Panc1 (cell line): Measurements from ENCODE around the gene CHMP1A. TPM values are rescaled to one million over a fixed set of nuclear protein-coding genes. Genes with fewer than 3 reads are reported as not detected.
"Not testable (repeated sequence)": the region's sequence is repeated elsewhere in the genome, so short reads cannot be mapped to it uniquely, and the experiment has no call there.

ENCODE experiments used
- ATAC-seq: fragments of 200-7000 bp; cut with Tn5 transposase; 2 replicates; pipeline ENCODE4 v1.9.1; 2020; ENCODE audit warnings: mild to moderate bottlenecking, moderate library complexity
- BruUV-seq: library from RNA; stranded (reverse); fragments of 400-500 nt; replicated peaks from 2 replicates; lab custom pipeline; 2021; lab: Mats Ljungman, UMichigan
- CTCF ChIA-PET: fragments of 300-600 bp; sonication (Branson Sonifier 250); formaldehyde crosslinking; loops from one replicate; lab custom pipeline; 2022; ENCODE audit warnings: antibody characterized with exemption; lab: Charles Lee
- POLR2A ChIA-PET: fragments of 300-600 bp; sonication (Branson Sonifier 250); formaldehyde crosslinking; loops from one replicate; lab custom pipeline; 2022; ENCODE audit warnings: antibody characterized with exemption; lab: Charles Lee
- DNase-seq: peaks from one replicate; pipeline ENCODE4 v3.0.0-alpha.2; 2010; ENCODE audit warnings: low read depth, low spot score
- H3K27ac ChIP-seq: 2 replicates; pipeline ENCODE4 v1.5.1; 2011; ENCODE audit warnings: mild to moderate bottlenecking, low read length, inconsistent platforms
- H3K27me3 ChIP-seq: fragments of 200-500 bp; sonication (Bioruptor generic); 2 replicates; pipeline ENCODE4 v1.6.0; 2014; ENCODE audit warnings: low read length, inconsistent platforms; ENCODE audit not compliant: control insufficient read depth, insufficient read depth
- H3K36me3 ChIP-seq: fragments of 200-500 bp; sonication (Bioruptor generic); 2 replicates; pipeline ENCODE4 v1.5.1; 2014; ENCODE audit warnings: inconsistent platforms, mild to moderate bottlenecking, low read length, moderate library complexity; ENCODE audit not compliant: control insufficient read depth, insufficient read depth
- H3K4me1 ChIP-seq: 2 replicates; pipeline ENCODE4 v1.5.1; 2011; ENCODE audit warnings: inconsistent platforms, mild to moderate bottlenecking, low read length, moderate library complexity; ENCODE audit not compliant: control insufficient read depth, insufficient read depth
- H3K4me3 ChIP-seq, 2 experiments: 2 replicates each; pipeline ENCODE4 v1.5.1; 2011 to 2012; ENCODE audit warnings: low read depth in 2 of 2, low read length in 2 of 2, mild to moderate bottlenecking in 2 of 2, inconsistent platforms in 1 of 2, moderate library complexity in 1 of 2
- H3K9me3 ChIP-seq: fragments of 200-500 bp; sonication (Bioruptor generic); 2 replicates; pipeline ENCODE4 v1.5.1; 2014; ENCODE audit warnings: low read depth, mild to moderate bottlenecking, inconsistent platforms, low read length, moderate library complexity; ENCODE audit not compliant: control insufficient read depth, insufficient read depth
- CTCF ChIP-seq: fragments of 450-650 bp; IDR thresholded peaks from 2 replicates; pipeline ENCODE4 v1.5.1; 2017; ENCODE audit warnings: mild to moderate bottlenecking
- POLR2AphosphoS5 ChIP-seq: IDR thresholded peaks from 2 replicates; pipeline ENCODE4 v1.6.1; 2012; ENCODE audit warnings: mild to moderate bottlenecking, low read depth, low read length, moderate library complexity
- SIN3A ChIP-seq: IDR thresholded peaks from 2 replicates; pipeline ENCODE4 v1.6.1; 2012; ENCODE audit warnings: low read depth, mild to moderate bottlenecking, low read length, moderate library complexity, borderline replicate concordance; ENCODE audit not compliant: insufficient read depth
- TCF7L2 ChIP-seq: IDR thresholded peaks from 2 replicates; pipeline ENCODE4 v1.6.1; 2011; ENCODE audit warnings: mild to moderate bottlenecking, low read depth, low read length, inconsistent platforms
- in situ Hi-C: cut with HindIII; loops from 2 replicates; pipeline ENCODE4 v1.10.0; 2016; ENCODE audit warnings: low sequenced_read_pairs, low pct_unique_long_range_greater_than_20kb
- intact Hi-C: fragments of 100-400 bp; cut with micrococcal nuclease; formaldehyde crosslinking; loops from one replicate; pipeline ENCODE4 v1.10.0; 2022; ENCODE audit not compliant: unreplicated experiment
- total RNA-seq: library from RNA; stranded (reverse); gene quantifications from one replicate; pipeline ENCODE4 v1.2.1, GENCODE V29; 2021; ENCODE audit not compliant: unreplicated experiment
- TF ChIP-seq, protein P1 (sequence below), 2 experiments: IDR thresholded peaks; 2 replicates each; pipeline ENCODE4 v1.6.1; 2011 to 2012; ENCODE audit warnings: low read depth in 2 of 2, control low read depth in 1 of 2, low read length in 1 of 2, mild to moderate bottlenecking in 1 of 2, moderate library complexity in 1 of 2; ENCODE audit not compliant: insufficient read depth in 1 of 2

CHMP1A gene
- total RNA-seq, 1 experiment from 2014 or later: 98.0 TPM

GRCh38 chr16:89695086-89695874, 37.8 kb upstream of the CHMP1A start:
- no peak overlapping the region for H3K4me3 ChIP-seq
- DNase-seq (no peak), ATAC-seq (peak; percentile 15)
- intact Hi-C loops (no loop called here), in situ Hi-C loops (no loop called here)
- no peaks in the 10 kb centered on the region; the same call in 1 of the 2 replicates for H3K4me1 ChIP-seq
- TF ChIP-seq TCF7L2 (no peak), CTCF (no peak)
- no TSS peak for BruUV-seq
- POLR2A ChIA-PET: interaction anchor here (0.5 kb wide), 1 partner anchor 1220 kb away, joined by 3 read pairs; no protein-coding TSS in a partner anchor
- CTCF ChIA-PET: interaction anchor here (0.7 kb wide), 1 partner anchor 51 kb away, joined by 3 read pairs; no protein-coding TSS in a partner anchor
- H3K27me3 ChIP-seq: no peaks in the 10 kb centered on the region
- no peaks in the 10 kb centered on the region for H3K9me3 ChIP-seq
- H3K36me3 ChIP-seq: no peaks in the 10 kb centered on the region
- no peak overlapping the region for H3K27ac ChIP-seq

DNA sequence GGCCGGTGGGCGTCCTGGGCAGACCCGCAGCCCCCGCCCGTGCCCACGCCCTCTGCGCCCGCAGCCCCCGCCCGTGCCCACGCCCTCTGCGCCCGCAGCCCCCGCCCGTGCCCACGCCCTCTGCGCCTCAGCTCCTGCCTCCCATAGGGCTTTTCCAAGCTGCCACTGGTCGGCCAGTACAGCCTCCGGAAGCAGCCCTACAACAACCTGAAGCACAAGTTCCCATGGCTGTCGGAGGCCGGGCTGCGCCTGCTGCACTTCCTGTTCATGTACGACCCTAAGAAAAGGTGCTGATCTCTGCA, 37.2 kb upstream of the CHMP1A start:
- ATAC-seq, intact Hi-C loops, in situ Hi-C loops: not testable (repeated sequence)

GRCh38 chr16:89693931-89694783, 36.6 kb upstream of the CHMP1A start:
- Histone ChIP-seq H3K9me3 (no peaks in the 10 kb centered on the region), H3K4me1 (no peaks in the 10 kb centered on the region; the same call in 1 of the 2 replicates), H3K36me3 (no peaks in the 10 kb centered on the region), H3K4me3 (no peak overlapping the region), H3K27me3 (no peaks in the 10 kb centered on the region), H3K27ac (no peak overlapping the region)
- CTCF ChIA-PET: no interaction called here
- BruUV-seq: no TSS peak
- intact Hi-C loops (no loop called here), in situ Hi-C loops (no loop called here)
- DNase-seq (no peak), ATAC-seq (no peak)
- POLR2A ChIA-PET: interaction anchor here (0.5 kb wide), 1 partner anchor 1219 kb away, joined by 3 read pairs; no protein-coding TSS in a partner anchor
- TF ChIP-seq CTCF: no peak
- TF ChIP-seq TCF7L2: no peak
- TF ChIP-seq, protein P1, sequence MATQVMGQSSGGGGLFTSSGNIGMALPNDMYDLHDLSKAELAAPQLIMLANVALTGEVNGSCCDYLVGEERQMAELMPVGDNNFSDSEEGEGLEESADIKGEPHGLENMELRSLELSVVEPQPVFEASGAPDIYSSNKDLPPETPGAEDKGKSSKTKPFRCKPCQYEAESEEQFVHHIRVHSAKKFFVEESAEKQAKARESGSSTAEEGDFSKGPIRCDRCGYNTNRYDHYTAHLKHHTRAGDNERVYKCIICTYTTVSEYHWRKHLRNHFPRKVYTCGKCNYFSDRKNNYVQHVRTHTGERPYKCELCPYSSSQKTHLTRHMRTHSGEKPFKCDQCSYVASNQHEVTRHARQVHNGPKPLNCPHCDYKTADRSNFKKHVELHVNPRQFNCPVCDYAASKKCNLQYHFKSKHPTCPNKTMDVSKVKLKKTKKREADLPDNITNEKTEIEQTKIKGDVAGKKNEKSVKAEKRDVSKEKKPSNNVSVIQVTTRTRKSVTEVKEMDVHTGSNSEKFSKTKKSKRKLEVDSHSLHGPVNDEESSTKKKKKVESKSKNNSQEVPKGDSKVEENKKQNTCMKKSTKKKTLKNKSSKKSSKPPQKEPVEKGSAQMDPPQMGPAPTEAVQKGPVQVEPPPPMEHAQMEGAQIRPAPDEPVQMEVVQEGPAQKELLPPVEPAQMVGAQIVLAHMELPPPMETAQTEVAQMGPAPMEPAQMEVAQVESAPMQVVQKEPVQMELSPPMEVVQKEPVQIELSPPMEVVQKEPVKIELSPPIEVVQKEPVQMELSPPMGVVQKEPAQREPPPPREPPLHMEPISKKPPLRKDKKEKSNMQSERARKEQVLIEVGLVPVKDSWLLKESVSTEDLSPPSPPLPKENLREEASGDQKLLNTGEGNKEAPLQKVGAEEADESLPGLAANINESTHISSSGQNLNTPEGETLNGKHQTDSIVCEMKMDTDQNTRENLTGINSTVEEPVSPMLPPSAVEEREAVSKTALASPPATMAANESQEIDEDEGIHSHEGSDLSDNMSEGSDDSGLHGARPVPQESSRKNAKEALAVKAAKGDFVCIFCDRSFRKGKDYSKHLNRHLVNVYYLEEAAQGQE (IDR thresholded peaks at IDR 0.05; ENCODE audit: insufficient read depth in 1 of 2, low read depth in 2 of 2, low read length in 1 of 2): no peak
- TF ChIP-seq SIN3A: no peak
- no peak for TF ChIP-seq POLR2AphosphoS5

More for the DNA sequence above, 37.2 kb upstream of the CHMP1A start:
- H3K36me3 ChIP-seq, BruUV-seq, H3K4me1 ChIP-seq, H3K4me3 ChIP-seq, CTCF ChIA-PET, H3K27me3 ChIP-seq, DNase-seq, H3K27ac ChIP-seq, H3K9me3 ChIP-seq: not testable (repeated sequence)
- POLR2A ChIA-PET: interaction anchor here (0.5 kb wide), 1 partner anchor 1220 kb away, joined by 3 read pairs; no protein-coding TSS in a partner anchor
